Measurements from ENCODE around the gene MDH1. TPM values are rescaled to one million over a fixed set of nuclear protein-coding genes. Genes with fewer than 3 reads are reported as not detected.

The MDH1 gene
- total RNA-seq, 2 donors from 2014 or later = 66.1 to 103 TPM

GRCh38 chr2:63580651-63581297, 8.0 kb upstream of the MDH1 start:
- TF ChIP-seq, protein P1, sequence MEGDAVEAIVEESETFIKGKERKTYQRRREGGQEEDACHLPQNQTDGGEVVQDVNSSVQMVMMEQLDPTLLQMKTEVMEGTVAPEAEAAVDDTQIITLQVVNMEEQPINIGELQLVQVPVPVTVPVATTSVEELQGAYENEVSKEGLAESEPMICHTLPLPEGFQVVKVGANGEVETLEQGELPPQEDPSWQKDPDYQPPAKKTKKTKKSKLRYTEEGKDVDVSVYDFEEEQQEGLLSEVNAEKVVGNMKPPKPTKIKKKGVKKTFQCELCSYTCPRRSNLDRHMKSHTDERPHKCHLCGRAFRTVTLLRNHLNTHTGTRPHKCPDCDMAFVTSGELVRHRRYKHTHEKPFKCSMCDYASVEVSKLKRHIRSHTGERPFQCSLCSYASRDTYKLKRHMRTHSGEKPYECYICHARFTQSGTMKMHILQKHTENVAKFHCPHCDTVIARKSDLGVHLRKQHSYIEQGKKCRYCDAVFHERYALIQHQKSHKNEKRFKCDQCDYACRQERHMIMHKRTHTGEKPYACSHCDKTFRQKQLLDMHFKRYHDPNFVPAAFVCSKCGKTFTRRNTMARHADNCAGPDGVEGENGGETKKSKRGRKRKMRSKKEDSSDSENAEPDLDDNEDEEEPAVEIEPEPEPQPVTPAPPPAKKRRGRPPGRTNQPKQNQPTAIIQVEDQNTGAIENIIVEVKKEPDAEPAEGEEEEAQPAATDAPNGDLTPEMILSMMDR (IDR thresholded peaks at IDR 0.05) = no peak
- ATAC-seq (ENCODE audit: insufficient number of reproducible peaks, low FRiP score, low read depth) (no peak), DNase-seq (ENCODE audit: low spot score) (no peak)
- H3K4me3 ChIP-seq = peak overlapping the region; percentile 53
- peaks cover 3 to 24% of the 10 kb centered on the region in 2 donors for H3K4me1 ChIP-seq (ENCODE audit: control insufficient read depth in 1 of 2, low read depth in 2 of 2)
- no peaks in the 10 kb centered on the region for H3K27me3 ChIP-seq (replicated peaks; ENCODE audit: insufficient read depth)
- no peaks in the 10 kb centered on the region for H3K36me3 ChIP-seq
- peak overlapping the region; percentile 72 to 83 for H3K27ac ChIP-seq
- H3K9me3 ChIP-seq = no peaks in the 10 kb centered on the region

DNA sequence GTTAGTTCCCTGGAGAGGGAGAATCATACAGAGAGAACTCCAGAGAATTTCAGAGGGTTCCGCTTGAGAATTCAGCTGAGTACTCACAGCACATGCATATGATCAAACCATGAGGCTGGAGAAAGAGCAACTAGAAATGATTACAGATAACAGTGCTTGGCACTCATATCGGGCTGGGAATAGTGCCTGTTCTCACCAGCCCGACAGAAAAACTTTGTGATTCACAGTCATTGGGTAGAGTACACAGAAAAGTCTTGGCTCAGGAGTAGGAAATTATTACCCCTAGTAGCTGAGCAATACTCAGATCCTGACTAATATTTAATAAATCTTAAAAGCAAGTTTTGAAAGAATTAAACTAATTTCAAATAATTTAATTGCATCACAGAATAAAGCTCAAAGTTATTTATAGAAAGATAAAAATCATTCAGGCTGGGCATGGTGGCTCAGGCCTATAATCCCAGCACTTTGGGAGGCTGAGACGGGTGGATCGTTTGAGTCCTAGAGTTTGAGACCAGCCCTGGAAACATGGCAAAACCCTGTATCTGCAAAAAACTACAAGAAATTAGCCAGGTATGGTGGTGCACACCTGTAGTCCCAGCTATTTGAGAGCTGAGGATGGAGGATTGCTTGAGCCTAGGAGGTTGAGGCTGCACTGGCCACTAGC, 7.3 kb upstream of the MDH1 start:
- TF ChIP-seq, protein P1 (IDR thresholded peaks at IDR 0.05) = no peak
- peak overlapping the region; percentile 75 to 83 for H3K27ac ChIP-seq
- no peaks in the 10 kb centered on the region for H3K36me3 ChIP-seq
- ATAC-seq (ENCODE audit: insufficient number of reproducible peaks, low FRiP score, low read depth) = peak; percentile 80
- peaks cover 3 to 24% of the 10 kb centered on the region in 2 donors for H3K4me1 ChIP-seq (ENCODE audit: control insufficient read depth in 1 of 2, low read depth in 2 of 2)
- no peaks in the 10 kb centered on the region for H3K27me3 ChIP-seq (replicated peaks; ENCODE audit: insufficient read depth)
- peak; percentile 13 for DNase-seq (ENCODE audit: low spot score)
- H3K9me3 ChIP-seq = no peaks in the 10 kb centered on the region
- H3K4me3 ChIP-seq = peak overlapping the region; percentile 53

- H3K9me3 ChIP-seq = no peaks in the 10 kb centered on the region
- peaks cover 9 to 35% of the 10 kb centered on the region in 2 donors for H3K4me1 ChIP-seq (ENCODE audit: control insufficient read depth in 1 of 2, low read depth in 2 of 2)
- TF ChIP-seq, protein P1 (IDR thresholded peaks at IDR 0.05) = no peak
- no peak overlapping the region for H3K4me3 ChIP-seq
- H3K27ac ChIP-seq = no peak overlapping the region
- ATAC-seq (ENCODE audit: insufficient number of reproducible peaks, low FRiP score, low read depth) = no peak
- no peaks in the 10 kb centered on the region for H3K27me3 ChIP-seq (replicated peaks; ENCODE audit: insufficient read depth)
- DNase-seq (ENCODE audit: low spot score) = no peak
- H3K36me3 ChIP-seq = no peaks in the 10 kb centered on the region
Observed at GRCh38 chr2:63582873-63583272, 5.9 kb upstream of the MDH1 start.

- TF ChIP-seq, protein P1 (IDR thresholded peaks at IDR 0.05) = no peak
- Histone ChIP-seq H3K27ac (peak overlapping the region; percentile 85 to 92), H3K36me3 (no peaks in the 10 kb centered on the region), H3K27me3 (replicated peaks; ENCODE audit: insufficient read depth) (no peaks in the 10 kb centered on the region), H3K4me3 (peak overlapping the region; percentile 90), H3K4me1 (ENCODE audit: control insufficient read depth in 1 of 2, low read depth in 2 of 2) (peaks cover 23 to 35% of the 10 kb centered on the region in 2 donors), H3K9me3 (no peaks in the 10 kb centered on the region)
- no peak for ATAC-seq (ENCODE audit: insufficient number of reproducible peaks, low FRiP score, low read depth)
- DNase-seq (ENCODE audit: low spot score) = no peak
Observed at GRCh38 chr2:63587814-63588384, 864 bp upstream of the MDH1 start.
